Uterus (tissue), 2 donors: ENCODE results near the gene PDZD8.

Experiments used
- CTCF ChIP-seq, 4 experiments: fragments of 200-600 bp in 2 of 4; fragments of 450-650 bp in 2 of 4; sonication (generic) in 2 of 4; IDR thresholded peaks; one replicate each; pipeline ENCODE4 v1.5.1; 2016 to 2019; ENCODE audit warnings: antibody characterized with exemption in 4 of 4, mild to moderate bottlenecking in 2 of 4, moderate library complexity in 1 of 4
- POLR2A ChIP-seq, 2 donors: fragments of 450-650 bp; IDR thresholded peaks; one replicate each; pipeline ENCODE4 v1.6.1; 2016; ENCODE audit warnings: antibody characterized with exemption in 2 of 2, mild to moderate bottlenecking in 1 of 2, moderate library complexity in 1 of 2

- TF ChIP-seq CTCF (IDR thresholded peaks at IDR 0.05) (no peak), POLR2A (IDR thresholded peaks at IDR 0.05) (no peak)
Measured at GRCh38 chr10:117241541-117242462, 133.4 kb downstream of the PDZD8 start.
